Activated CD4-positive, alpha-beta T cell treated with anti-CD3 and anti-CD28 coated beads for 1 hour (primary cell): ENCODE results near the gene GIGYF2.

ENCODE experiments used
- DNase-seq: peaks from one replicate; pipeline ENCODE4 v3.0.0-alpha.2; 2020

GIGYF2 gene

DNA sequence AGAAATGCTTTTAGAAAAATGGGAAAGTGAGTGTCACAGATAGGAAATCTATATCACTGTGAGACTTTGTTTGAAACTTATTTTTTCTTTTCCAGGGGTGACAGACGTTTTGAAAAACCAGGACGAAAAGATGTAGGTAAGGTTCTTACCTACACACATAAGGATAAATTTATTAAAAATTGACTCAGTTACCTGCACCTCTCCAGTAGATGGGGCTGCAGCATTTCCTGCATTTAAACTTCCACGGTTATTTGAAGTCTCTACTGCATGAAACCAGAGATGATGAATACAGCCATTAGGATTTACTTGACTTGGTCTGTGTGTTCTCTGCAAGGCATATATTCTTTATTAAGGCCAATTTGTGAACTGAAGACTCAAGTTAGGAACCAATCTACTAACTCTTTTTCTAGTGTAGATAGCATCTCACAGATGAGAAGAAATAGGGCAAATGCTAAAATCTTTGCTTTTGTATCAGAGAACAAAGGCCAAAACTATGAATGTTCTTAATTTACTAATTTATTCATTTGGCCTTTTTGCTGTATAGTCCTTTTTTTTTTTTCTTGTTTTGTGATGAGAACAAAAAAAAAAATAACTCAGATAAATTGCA lies 64.3 kb downstream of the GIGYF2 start:
- DNase-seq: no peak

GRCh38 chr2:232767866-232768265 lies 70.7 kb downstream of the GIGYF2 start:
- DNase-seq: no peak

DNA sequence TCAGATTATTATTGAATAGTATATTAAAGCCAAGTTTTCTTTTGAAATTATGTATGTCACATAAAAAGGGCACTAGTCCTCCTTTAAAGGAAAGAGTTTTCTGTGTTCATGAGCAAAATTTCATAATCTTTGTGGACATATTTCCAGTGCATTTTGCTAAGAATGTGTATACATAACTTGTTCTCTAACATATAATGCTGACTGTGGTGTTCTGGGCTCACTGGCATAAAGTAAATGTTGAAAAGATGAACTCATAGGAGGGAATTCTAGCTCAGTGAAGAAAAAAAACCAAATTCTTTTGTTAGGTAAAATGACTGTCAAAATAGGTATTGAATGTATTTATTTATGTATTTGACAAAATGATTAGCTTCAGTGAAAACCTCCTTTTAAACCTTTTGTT lies 73.1 kb downstream of the GIGYF2 start:
- no peak for DNase-seq

DNA sequence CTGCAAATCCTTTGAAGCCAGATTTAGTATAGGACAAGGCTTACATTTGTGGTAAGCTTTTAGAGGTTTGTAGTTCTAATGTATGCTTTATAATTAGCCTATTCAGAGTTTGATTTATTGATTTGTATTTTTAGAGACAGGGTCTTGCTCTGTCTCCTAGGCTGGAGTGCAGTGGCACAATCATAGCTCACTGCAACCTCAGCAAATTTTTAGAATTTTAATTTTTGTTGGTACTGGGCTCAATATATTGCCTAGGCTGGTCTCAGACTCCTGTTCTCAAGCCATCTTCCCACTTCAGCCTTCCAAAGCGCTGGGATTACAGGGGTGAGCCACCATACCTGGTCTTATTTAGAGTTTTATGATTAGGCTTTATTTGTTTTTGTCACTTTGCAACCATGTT lies 74.7 kb downstream of the GIGYF2 start:
- no peak for DNase-seq

DNA sequence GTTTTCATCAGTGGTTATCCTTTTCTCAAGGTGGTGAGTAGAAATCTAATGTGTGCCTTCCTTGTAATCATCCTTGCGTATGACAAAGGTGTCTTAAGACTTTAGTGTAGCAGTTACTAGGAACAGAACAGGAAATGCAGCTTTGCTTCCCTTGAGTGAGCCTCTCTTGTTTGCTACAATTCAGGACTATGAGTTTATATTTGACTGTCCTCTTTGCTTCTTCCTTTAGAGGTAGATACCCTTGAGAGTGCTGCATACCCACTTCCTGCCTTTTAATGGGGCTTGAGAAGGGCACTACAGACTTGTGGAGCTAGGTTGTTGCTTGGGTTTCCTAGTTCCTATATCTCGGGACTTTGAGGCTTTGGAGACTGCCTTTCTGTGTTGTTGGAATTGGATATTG lies 75.4 kb downstream of the GIGYF2 start:
- DNase-seq: no peak

- DNase-seq: no peak
Observed at GRCh38 chr2:232773815-232774214, 76.7 kb downstream of the GIGYF2 start.

DNA sequence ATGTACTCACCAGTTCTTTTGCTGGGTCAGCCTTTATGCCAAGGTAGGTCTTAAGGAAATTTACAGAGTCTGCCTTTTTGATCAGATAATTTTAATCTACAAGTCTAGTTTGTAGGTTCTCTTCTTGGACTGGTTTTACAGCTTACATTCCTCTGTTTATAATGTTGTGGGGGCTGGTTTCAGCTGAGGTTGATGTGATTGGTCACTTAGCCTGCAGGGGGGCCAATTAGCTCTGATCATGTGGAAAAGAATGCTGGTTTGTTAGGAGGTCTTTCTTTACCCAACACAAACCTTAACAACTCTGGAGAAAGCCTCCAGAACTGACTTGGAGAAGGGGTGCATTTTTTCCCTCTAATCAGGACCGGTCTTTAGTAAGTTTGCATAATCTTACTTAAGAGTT lies 79.3 kb downstream of the GIGYF2 start, which contains the start of gene KCNJ13:
Gene KCNJ13 (minus strand): TSS at position 131 of the 400 bp plus-strand sequence. CDS start 5,203 bp downstream, outside the sequence.
- no peak for DNase-seq

DNA sequence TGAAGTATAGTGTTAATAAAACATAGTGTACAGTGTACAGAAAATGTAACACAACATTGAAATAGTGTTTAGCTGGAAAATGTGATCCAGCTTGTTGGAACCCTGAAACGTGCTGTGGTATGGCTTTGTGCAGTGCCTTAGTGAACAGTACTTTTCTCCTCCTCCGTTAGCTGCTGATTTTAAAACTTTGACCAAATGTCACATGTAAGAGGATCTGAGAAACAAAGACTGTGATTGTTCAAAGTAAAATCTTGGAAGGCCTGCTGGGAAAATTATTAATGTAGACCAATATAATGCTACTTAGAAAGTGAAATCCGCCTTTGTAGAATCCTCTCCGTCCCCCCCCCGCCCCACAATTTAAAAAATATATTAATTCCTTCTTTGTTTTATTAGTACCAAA lies 80.1 kb downstream of the GIGYF2 start:
- no peak for DNase-seq

DNA sequence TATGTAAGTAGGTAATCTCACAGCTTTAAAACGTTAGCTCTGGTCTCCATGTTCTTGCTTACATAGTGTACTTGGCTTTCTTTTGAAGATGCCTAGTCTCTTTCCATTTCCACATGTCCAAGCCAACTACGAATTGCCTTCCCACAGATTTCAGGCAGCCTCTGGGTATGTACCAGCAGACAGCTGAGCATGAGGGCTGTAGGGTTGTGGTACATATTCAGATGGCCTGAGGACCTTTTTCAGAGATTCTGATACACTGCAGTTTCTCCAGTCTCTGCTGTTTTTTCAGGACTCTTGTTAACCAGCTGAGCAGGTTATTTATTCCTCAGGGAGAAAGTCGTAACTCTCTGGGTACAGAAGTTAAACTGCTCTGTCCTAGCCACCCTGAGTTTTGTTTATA lies 82.3 kb downstream of the GIGYF2 start:
- DNase-seq: no peak

DNA sequence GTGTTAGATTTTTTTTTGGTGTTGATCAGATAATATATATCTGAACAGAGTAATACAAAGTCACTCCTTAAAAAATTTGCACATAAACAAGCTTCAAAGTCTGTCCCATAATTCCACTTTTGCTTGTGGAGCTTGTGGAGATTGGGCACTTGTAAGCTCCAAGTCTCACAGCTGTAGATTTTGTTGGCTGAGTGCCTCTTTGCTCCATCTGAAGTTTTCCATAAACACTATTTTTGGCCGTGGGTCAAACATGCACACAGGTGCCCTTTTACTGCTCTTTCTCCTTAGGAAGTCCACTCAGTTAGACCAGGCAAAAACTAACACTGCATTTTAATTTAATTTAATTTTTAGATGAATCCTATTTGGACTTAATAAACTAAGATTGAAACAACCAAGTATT lies 82.8 kb downstream of the GIGYF2 start:
- DNase-seq: no peak

GRCh38 chr2:232781765-232782164 lies 84.6 kb downstream of the GIGYF2 start:
- DNase-seq: no peak

DNA sequence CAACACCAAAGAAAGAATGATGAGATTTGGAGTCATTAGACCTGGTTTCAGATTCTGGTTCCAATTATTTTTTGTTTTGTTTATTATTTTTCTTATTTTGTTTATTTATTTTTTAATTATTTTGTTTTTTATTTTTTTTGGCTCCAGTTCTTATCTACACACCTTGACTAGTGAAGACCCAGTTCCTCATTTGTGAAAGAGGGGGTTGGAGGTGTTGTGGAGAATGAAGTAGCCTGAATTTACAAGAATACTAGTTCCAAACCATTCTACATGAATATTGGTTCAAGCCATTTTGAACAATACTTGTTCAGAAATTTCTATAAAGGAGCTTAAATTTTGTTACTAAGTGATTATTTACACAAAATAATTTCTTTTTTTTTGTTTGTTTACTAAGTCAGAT lies 86.1 kb downstream of the GIGYF2 start:
- no peak for DNase-seq

GRCh38 chr2:232787806-232788205 lies 90.7 kb downstream of the GIGYF2 start:
- DNase-seq: no peak

GRCh38 chr2:232789082-232789481 lies 92.0 kb downstream of the GIGYF2 start:
- no peak for DNase-seq

DNA sequence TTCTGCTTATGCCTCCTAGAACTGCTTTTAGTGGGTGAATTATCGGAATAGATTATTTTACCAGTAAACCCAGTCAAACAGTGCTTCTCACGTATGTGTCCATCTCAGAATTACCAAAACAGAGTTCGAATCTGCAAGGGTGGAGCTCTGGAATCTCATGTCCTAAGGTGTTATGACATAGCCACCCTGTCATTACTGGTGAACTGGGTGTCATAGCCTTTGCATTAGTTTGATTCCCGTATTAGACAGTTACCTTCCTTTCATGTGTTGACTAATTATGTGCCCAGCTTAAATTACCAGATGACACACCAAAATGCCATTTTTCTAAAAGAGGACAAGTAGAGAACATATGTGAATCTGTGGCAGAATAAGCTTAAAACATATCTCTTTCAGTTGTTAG lies 94.4 kb downstream of the GIGYF2 start:
- no peak for DNase-seq

DNA sequence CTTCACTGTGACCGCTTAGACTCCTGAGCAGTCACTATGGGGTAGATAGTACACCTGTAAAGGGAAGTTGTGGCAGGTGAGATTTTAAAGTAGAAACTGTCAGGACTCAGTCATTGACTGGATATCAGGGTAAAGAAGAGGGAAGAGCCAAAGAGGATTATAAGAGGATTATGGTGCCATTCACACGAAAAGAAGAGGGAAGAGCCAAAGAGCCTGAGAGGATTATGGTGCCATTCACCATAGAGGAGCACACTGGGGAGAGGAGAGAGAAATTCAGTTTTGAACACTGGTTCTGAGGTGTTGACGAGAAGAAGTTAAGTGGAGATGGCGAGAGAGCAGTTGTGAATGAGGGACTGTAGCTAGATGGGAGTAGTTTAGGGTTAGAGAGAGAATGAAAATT lies 96.1 kb downstream of the GIGYF2 start:
- DNase-seq: no peak

DNA sequence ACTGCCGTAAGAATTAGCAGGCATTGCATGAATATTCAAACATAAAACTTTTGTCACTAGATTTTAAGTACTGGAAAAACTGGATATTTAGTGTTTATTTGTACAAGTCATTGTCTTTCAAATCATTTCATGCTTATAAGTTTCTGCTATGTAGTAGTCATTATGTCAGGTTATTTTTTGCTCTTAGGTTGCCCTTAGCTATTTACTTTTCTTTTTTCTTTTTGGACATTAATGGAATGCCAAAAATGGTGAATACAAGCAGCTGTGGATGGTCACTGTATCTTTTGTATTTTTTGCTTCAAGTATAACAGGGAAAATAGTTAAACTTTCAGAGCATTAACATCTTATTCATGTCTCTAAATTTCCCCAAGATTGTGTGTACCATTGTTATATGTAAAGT lies 97.8 kb downstream of the GIGYF2 start:
- no peak for DNase-seq

- DNase-seq: no peak
Observed at GRCh38 chr2:232795920-232796319, 98.8 kb downstream of the GIGYF2 start.

GRCh38 chr2:232798187-232798586 lies 101.1 kb downstream of the GIGYF2 start:
- DNase-seq: no peak

- no peak for DNase-seq
Observed at GRCh38 chr2:232800166-232800565, 103.0 kb downstream of the GIGYF2 start.

GRCh38 chr2:232802091-232802490 lies 105.0 kb downstream of the GIGYF2 start:
- DNase-seq: no peak

GRCh38 chr2:232809349-232810124 lies 112.4 kb downstream of the GIGYF2 start:
- DNase-seq: no peak

GRCh38 chr2:232810444-232810843 lies 113.3 kb downstream of the GIGYF2 start:
- no peak for DNase-seq

DNA sequence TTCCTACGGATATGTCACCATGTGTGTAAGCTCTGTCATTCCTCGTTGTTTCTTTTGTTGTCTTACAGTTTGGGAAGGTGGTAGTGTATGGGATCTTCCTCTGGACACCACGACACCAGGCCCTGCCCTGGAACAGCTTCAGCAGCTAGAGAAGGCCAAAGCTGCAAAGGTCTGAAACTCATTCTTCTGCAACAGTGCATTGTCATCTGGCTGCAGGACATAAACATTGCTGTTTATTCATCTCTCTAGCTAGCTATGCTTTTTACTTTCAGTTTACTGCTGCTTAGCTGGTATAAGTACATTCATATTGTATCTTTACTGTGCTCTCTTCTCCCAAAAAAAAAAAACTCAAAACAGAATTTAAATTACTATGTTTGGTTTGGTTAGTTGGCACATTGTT lies 118.4 kb downstream of the GIGYF2 start:
- DNase-seq: no peak

DNA sequence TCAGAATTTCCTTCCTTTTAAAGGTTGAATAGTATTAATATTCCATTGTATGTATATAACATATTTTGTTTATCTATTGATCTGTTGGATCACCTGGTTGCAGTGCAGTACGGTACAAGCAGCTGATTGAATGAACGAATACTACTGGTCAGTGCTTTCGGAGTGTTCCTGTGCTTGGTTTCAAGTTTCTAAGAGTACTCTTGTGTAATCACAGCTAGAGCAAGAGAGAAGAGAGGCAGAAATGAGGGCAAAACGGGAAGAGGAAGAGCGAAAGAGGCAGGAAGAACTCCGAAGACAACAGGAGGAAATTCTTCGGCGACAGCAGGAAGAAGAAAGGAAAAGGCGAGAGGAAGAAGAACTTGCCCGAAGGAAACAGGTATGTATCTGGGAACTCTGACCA lies 119.5 kb downstream of the GIGYF2 start:
- DNase-seq: no peak
